NCI-H2227 (cell line): ENCODE data around the gene MS4A6A.
"Not testable (repeated sequence)": the region's sequence is repeated elsewhere in the genome, so short reads cannot be mapped to it uniquely, and the experiment has no call there.

Experiments used
- DNase-seq: peaks from one replicate; lab custom pipeline; 2025; ENCODE audit not compliant: unreplicated experiment; lab: John Stamatoyannopoulos, UW

MS4A6A gene, protein sequence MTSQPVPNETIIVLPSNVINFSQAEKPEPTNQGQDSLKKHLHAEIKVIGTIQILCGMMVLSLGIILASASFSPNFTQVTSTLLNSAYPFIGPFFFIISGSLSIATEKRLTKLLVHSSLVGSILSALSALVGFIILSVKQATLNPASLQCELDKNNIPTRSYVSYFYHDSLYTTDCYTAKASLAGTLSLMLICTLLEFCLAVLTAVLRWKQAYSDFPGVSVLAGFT

DNA sequence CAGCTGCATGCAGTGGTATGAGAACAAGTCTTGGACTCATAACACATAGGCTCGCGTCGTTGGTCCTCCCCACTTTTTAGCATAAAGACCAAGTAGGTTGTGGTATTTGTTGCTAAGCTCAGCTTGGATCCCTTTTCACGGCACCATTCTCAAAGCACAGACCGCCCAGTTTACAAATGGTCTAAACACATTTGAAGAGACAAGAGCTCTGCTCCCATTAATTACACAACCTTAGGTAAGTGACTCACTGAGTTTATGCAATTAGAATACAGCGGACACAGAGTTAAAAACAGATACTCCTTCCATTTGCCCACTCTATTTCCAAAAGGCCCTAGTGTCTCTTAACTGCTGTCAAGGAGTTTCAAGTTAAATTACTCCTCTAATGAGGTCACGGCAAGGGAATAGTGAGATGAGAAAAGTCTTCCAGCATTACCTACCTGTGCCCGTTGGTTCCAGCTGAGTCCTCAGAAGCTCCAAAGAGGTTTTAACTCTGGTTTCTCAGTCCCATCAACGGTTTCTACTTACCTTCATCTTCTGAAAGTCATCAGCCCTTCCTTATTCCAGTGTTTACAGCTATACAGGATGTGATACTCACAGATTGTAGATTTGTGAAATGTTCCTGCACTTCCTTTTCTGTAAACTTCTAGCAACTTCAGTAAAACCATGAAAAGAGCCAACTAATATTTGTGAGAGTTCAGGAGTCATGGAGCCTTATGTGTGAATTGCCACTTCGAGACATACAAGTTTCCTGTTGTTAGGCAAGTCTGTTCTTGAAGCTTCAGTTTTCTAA lies at the start of gene MS4A6A:
Gene MS4A6A, minus strand, starts transcription at position 543 of the 790 bp plus-strand sequence. CDS start 1,356 bp downstream, outside the sequence.
- DNase-seq = no peak

GRCh38 chr11:60230681-60231080 lies 47.8 kb upstream of the MS4A6A start:
- no peak for DNase-seq

DNA sequence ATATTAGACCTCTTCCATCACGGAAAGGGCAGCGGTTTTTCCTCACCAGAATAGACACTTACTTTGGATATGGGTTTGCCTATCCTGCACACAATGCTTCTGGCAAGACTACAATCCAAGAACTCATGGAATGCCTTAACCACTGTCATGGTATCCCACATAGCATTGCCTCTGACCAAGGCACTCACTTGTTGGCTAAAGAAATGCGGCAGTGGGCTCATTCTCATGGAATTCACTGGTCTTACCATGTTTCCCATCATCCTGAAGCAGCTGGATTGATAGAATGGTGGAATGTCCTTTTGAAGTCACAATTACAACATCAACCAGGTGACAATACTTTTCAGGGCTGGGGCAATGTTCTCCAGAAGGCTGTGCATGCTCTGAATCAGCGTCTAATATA lies 39.3 kb upstream of the MS4A6A start:
- DNase-seq = no peak

- no peak for DNase-seq
Measured at GRCh38 chr11:60221692-60222091, 38.8 kb upstream of the MS4A6A start.

DNA sequence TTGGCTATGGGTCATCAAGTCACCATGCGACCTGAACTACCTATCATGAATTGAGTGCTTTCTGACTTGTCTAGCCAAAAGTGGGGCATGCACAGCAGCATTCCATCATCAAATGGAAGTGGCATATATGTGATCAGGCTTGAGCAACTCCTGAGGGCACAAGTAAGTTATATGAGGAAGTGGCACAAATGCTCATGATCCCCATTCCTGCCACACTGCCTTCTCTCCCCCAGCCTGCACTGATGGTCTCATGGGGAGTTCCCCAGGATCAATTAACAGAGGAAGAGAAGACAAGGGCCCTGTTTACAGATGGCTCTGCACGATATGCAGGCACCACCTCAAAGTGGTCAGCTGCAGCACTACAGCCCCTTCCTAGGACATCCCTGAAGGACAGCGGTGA lies 38.3 kb upstream of the MS4A6A start:
- no peak for DNase-seq

DNA sequence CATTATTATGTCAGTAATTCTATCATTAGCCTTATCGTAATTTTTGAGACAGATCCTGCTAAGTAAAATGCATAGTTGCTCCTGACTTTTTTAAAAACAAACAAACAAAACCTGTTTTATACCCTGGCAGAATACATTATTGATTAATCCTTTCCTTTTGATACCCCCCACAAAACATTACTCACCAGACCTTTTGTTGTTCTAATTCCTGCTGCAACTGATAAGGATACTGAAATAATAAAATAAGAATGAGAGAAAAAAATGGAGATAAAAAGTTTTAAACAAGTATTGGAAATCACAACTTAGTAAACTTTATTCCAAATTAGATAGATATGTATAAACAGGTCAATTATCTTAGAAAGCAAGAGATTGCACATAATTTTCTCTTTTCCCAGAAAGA lies 31.5 kb upstream of the MS4A6A start:
- no peak for DNase-seq

GRCh38 chr11:60211206-60211605 lies 28.3 kb upstream of the MS4A6A start:
- DNase-seq = no peak

- DNase-seq = no peak
Measured at GRCh38 chr11:60209977-60210376, 27.1 kb upstream of the MS4A6A start.

GRCh38 chr11:60208951-60209350 lies 26.1 kb upstream of the MS4A6A start:
- no peak for DNase-seq

- DNase-seq = no peak
Measured at GRCh38 chr11:60208146-60208895, 25.4 kb upstream of the MS4A6A start.

- DNase-seq = no peak
Measured at GRCh38 chr11:60206616-60207015, 23.7 kb upstream of the MS4A6A start.

GRCh38 chr11:60204922-60205321 lies 22.0 kb upstream of the MS4A6A start:
- no peak for DNase-seq

DNA sequence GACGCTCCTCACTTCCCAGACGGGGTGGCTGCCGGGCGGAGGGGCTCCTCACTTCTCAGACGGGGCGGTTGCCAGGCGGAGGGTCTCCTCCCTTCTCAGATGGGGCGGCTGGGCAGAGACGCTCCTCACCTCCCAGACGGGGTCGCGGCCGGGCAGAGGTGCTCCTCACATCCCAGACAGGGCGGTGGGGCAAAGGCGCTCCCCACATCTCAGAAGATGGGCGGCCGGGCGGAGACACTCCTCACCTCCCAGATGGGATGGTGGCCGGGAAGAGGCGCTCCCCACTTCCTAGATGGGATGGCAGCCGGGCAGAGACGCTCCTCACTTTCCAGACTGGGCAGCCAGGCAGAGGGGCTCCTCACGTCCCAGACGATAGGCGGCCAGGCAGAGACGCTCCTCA lies 18.5 kb upstream of the MS4A6A start:
- not testable (repeated sequence) for DNase-seq

DNA sequence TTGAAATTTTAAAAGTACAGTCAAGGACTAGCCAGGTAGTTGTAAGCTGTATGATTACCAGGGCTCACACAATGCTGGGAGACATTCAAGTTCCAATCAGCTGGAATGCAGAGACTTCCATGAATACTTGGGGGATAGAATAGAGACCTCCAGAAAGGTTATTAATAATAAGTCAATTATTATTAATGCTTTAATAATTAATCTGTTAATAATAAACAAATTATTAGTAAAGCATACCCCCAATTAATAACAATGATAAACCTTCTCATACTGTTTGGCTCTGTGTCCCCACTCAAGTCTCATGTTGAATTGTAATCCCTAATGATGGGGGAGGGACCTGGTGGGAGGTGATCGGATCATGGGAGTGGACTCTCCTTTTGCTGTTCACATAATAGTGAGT lies 14.6 kb upstream of the MS4A6A start:
- no peak for DNase-seq

- DNase-seq = no peak
Measured at GRCh38 chr11:60195923-60196368, 13.1 kb upstream of the MS4A6A start.

DNA sequence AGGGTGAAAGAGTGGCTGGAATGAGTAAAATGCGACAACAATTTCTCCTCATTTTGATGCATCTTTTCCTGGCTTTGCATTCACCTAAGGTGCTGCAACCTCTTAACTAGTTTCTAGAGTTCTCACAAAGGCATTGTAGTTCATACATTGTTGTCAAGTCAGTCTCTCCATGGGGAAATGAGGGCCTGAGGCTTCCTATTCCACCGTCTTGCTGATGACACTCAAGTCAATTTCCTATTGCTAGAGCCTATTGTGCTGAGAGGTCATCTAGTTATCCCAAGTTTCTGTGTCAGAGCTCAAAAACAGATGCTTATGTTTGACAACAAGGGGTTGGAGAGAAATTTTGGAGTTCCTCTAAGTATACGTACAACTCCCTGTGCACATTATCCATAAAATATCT lies 11.6 kb upstream of the MS4A6A start:
- DNase-seq = no peak

DNA sequence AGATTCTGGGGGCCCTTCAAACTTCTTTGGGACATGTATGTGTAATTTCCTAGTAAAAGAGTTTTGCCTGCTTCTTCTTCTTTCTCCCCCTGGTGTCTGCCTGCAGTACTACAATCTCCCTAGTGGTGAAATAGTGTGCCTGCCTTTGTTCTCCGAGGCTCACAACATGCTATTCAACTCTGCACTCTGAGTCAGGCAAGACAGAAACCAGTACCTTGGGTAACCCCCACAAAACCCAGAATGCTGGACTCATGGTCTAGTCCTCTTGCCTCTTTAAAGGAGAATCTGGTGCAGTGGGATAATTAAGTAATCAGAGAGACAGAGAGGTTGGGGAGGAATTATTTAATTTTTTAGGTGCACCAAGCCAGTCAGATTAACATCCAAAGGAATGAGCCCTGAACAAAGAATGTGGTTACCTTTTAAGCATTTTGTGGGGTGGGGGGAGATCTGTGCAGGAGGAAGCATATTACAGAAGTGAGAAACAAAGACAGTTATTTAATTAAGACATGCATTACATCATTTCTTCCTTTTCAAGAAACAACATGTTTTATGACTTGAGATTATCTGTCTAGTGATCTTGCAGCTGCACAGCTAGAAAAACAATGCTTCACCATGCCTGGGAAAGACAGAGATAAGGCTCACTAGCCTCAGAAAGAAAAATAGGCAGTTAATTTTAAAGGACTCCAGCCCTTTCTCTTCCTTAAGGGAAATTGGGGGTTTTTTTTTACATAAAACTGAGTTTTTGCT lies 11.0 kb upstream of the MS4A6A start:
- no peak for DNase-seq

GRCh38 chr11:60192564-60192963 lies 9.7 kb upstream of the MS4A6A start:
- DNase-seq = not testable (repeated sequence)

- not testable (repeated sequence) for DNase-seq
Measured at GRCh38 chr11:60188481-60188880, 5.6 kb upstream of the MS4A6A start.

GRCh38 chr11:60186128-60186527 lies 3.2 kb upstream of the MS4A6A start:
- not testable (repeated sequence) for DNase-seq

GRCh38 chr11:60185512-60185827 lies 2.6 kb upstream of the MS4A6A start:
- DNase-seq = not testable (repeated sequence)
